HG02759 (cell line): ENCODE data around the gene VPS51.
A peak's percentile ranks its signal among the peaks of the same experiment; 100 is the strongest.
"Not testable (repeated sequence)": the region's sequence is repeated elsewhere in the genome, so short reads cannot be mapped to it uniquely, and the experiment has no call there.

Source experiments
- ATAC-seq: cut with Tn5 transposase; IDR thresholded peaks from one replicate; pipeline ENCODE4 v1.9.1; 2021; ENCODE audit warnings: mild to moderate bottlenecking, moderate library complexity; ENCODE audit not compliant: unreplicated experiment

Gene VPS51

DNA sequence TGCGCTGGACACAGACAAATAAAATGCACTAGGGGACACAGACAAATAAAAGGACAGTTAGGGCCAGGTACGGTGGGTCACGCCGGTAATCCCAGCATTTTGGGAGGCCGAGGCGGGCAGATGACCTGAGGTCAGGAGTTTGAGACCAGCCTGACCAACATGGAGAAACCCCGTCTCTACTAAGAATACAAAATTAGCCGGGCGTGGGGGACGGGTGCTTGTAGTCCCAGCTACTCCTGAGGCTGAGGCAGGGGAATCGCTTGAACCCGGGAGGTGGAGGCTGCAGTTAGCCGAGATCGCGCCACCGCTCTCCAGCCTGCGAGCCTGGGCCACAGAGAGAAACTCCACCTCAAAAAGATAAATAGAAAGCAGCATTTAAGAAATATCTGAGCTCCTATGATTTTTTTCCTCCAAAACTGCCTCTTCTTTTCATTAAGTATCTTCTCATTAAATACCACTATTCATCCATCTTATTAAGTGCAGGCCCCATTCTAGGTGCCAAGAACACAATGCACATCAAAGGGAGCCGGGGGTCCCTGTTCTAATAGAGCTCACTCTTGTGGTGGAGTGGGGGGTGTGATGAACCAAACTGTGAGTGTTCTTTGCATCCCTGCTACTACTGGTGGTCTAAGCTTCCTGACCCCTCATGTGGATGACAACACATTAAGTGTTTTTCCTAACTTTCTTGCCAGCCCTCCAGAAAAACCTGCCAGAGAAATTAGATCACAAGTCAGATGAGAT is 22.3 kb downstream of the VPS51 start:
- ATAC-seq = no peak

DNA sequence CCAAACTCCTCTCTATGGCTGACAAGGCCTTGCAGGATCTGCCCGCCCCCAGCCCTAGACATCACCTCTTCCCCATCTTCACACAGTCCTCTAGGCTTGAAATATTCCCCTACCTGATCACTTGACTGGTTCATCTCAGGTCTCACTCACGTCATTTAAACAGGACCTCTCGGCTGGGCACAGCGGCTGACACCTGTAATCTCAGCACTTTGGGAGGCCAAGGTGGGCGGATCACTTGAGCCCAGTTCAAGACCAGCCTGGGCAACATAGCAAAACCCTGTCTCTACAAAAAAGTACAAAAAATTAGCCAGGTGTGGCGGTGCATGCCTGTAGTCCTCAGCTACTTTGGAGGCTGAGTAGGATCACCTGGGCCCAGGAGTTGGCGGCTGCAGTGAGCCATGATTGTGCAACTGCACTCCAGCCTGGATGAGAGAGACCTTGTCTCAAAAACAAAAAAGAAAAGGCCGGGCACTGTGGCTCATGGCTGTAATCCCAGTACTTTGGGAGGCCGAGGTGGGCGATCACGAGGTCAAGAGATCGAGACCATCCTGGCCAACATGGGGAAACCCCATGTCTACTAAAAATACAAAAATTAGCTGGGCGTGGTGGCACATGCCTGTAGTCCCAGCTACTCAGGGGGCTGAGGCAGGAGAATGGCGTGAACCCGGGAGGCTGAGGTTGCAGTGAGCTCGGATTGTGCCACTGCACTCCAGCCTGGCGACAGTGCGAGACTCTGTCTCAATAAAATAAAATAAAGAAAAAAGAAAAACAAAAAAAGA is 23.1 kb downstream of the VPS51 start:
- not testable (repeated sequence) for ATAC-seq

DNA sequence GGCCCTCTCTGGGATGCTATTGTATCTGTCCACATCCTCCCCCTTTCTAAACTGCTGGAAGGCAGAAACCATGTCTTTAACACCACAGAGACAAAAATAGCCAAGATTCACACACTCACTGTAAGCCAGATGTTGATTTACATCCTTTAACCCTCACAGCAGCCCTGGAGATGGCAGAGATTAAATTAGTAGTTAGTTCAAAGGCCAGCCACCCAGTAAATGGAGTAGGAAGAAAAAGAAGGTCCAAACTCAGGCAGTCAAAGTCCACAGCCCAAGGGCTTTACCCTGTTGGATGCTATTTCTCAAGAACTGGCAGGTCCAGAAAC is 23.6 kb downstream of the VPS51 start:
- ATAC-seq = no peak

DNA sequence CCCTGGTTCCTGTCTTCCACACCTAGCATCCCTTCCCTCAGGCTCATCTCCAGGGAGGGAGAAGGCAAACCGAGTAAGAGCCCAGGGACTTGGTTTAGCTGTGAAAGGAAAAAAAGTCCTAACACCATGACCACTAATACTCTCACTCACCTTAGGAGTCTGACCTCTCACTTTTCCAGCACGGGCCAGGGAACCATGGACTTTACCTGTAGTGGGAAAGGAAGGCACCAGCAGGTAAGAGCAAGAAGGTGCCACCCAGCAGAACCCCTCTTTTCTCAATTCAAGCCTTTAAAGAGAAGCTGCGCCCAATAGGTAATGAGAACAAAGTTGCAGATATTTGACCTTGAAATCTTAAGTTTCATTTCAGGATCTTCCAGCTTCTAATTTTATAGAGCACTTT is 24.8 kb downstream of the VPS51 start:
- no peak for ATAC-seq

DNA sequence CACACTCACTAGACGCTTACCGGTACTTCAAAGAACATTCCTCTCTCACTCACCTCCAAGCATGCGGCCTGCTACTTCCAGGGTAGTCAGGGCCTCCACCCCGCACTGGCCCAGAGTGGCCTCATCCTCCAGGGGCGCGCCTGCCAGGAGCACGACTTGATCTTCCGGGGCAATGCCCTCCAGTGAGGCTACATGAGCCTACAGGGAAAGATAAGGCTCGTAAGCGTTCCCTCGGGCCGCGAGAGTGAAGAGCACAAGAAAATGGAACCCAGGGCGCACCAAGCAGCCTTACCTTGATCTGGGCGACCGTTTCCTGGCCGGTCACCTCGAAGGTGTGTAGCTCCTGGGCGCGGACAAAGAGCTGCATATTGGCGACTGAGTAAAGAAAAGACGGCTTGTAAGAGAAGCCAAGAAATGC is 25.4 kb downstream of the VPS51 start:
- no peak for ATAC-seq

DNA sequence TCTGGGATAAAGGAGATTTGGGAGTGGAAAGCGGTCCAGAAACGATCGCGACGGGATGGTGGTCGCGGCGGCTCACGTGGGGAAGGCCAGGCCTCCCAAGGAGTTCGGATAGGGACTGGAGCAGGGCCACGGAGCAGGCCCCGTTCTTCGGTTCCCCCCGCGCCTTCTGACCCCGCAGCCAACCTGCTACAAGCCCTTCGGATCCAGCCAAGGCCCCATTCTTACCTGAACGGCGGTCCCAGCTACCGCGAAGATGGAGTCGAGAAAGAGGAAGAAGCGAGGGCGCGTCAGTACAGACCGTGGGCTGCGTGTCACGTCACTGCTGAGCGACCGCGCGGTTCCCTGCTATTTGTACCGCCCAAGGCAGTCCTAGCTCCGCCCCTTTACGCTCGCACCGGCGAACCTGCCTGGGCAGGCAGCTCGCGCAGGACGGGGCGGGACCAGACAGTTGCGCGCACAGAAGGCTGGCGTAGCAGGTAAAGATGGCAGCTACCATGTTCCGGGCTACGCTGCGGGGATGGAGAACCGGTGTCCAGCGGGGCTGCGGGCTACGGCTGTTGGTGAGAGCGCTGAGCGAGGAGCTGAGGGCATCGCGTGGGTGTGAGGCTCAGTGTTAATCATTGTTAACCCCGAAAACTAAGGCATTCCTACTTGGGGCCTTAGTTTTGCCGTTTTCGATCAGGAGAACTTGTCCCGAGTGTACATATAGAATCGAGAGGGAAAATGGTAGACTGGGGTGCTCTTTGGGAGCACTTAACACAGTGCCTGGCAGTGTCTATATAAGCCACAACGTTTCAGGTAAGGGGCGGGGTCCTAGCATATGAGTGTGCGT is 26.1 kb downstream of the VPS51 start, which contains the start of the genes FAU and MRPL49:
FAU (minus strand) TSS at position 270 of the 832 bp plus-strand sequence. CDS start 321 bp downstream, outside the sequence.
MRPL49 (plus strand) TSS at position 457 of the 832 bp plus-strand sequence; CDS start at position 483, 26 bp downstream.
- ATAC-seq = peak; percentile 72

DNA sequence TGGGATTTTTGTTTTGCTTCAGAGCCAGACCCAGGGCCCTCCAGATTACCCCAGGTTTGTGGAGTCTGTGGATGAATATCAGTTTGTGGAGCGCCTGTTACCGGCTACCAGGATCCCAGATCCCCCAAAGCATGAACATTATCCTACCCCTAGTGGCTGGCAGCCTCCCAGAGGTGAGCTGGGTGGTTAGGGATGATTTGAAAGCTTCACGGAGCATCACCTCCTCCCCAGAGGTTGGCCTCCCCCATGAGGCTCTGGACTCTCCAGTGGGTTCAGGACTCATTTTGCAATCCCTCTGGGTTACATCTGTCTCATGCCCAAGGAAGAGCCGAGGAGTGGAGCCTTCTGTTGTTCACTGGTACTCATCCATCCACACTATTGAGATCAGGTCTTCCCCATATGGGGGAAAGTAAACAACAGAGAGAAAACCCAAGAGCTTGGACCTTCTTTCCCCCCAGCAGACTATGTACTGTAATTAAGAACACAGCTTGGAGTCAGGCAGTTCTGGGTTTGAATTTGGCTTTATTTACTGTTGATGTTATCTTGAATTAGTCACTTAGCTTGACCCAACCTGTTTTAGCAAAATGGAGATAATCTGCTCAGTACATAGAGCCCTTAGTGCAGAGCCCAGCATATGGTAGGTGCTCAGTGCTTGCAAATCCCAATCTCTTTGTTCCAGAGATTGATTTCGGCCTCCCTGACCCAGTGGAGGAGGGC is 28.6 kb downstream of the VPS51 start:
- no peak for ATAC-seq

DNA sequence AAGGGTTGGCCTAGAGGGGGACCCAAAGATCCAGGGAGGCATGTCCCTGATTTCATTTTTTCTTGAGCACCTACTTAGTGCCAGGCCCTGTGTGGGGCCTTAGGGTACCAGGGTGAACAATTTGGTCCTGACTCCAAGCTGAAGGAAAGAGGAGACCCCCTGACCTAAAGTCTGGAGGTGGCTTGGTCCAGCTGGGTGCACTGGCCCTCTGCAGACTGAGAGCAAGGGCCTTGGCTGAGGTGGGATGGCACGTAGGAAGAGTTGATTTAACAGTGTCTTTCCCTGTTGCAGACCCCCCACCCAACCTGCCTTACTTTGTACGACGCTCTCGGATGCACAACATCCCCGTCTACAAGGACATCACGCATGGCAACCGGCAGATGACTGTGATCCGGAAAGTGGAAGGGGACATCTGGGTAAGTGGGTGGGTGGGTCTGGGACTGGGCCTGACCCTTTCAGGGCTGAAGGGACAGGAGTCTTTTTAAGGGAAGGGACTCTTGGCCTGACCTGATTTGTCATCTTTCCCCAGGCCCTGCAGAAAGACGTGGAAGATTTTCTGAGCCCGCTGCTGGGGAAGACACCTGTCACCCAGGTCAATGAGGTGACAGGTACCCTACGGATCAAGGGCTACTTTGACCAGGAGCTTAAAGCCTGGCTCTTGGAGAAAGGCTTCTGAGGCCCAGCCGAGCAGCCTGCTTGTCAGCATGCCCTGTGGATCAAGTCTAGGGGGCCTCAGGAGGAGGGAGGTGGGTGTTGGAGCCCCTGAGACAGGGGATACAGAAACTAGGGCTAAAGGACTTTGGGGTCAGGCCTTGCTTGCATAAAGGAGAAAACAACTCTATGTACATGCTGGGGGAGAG is 29.4 kb downstream of the VPS51 start:
- no peak for ATAC-seq

DNA sequence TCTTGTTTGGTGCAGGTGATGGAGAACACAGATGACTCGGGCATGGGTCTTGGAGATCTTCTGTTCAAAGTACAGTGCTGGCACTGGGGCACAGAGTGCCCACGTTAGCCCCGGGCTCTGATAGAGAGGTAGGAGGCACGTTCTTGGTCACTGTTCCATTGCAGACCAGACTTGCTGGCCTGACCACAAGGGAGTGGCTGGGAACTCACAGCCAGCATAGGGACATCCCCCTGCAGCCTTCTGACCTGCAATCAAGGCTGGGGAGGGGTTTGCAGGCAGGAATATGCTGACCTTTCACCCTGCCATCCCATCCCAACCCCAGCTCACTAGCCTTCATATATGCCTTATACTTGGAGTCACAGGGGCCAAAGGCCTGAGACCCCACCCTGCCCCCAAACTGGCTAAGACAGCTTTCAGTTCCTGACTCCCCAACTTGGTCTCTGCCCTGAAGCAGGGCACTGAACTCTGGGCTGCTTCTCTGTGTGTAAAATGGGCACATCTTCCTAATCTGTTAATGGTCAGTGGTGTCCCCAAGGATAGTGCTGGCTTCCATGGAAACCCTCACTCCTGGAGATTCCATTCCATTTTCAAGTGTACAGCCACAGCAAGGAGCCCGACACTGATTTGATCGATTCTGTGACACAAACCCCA is 30.7 kb downstream of the VPS51 start:
- ATAC-seq = no peak

DNA sequence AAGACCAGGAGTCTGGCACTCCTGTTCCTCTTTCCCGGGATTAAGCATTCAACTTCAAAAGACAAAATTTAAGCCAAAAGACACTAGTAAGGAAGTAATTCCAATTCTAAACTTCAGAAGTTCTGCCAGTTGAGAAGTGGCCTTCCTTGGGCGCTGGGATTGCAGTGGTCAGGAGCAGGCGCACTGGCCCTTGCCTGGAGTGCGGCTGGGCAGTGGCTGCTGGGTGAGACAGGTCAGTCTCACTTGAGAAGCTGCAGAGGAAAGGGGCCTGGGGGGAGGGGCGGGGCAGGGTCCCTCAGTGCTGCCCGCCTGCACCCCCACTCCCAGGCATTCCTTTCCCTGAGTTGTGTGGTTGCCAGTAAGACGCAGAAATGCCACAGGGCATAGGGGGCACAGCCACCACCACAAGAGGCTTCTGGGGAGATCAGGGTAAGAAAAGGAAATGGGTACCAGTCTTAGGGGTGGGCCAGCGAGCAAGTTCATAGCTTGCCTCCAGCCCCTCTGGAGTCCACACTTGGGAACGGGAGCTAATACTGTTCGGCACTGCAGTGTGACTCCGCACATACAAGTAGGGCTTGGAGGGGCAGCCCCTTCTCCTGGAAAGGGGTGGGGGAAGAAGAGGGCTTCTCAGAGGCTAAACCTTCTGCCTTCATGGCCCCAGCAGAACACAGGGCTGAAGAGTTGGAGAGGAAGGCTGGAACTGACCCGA is 31.6 kb downstream of the VPS51 start:
- ATAC-seq = no peak

DNA sequence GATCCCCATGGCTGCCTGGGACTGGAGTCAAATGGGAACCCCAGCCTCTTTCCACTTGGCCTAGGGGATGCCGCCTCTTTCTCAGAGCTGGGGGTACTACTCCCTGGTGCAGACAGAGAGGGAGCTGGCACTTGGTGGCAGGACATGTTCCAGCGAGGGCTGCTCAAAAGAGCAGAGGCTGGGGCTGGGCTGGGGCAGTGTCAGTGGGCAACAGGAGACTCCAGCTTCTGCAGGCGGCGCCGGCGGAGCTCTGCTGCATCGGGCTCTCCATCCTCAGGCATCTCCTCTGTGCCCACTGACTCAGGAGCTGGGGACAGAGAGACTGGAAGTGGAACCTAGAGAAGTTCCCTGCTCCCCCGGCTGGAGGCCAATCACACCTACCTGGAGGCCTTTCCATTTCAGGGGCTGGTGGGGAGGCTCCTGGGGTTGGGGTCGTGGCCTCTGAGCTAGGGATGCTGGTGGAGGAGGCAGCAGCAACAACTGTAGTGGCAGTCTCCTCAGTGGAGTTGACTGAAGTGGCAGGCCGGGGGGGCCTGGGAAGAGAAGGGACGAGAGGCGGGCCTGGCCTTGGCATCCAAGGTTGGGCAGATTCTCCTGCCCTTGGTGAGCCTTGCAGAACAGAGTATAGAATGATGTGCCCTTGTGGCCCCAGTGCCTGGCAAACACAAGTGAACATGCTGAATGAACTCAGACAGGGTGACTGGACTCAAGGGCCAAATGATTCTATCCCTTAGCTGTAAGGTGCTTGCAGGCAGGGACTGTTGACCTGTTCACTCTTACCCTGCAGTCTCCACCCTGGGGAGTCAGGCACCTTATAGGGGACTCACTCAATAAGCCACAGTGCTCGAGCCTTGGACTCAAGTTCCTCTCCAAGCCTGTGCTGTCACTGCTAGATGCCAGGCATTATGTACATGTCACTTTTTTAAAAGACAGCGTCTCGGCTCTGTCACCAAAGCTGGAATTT is 32.5 kb downstream of the VPS51 start:
- no peak for ATAC-seq

DNA sequence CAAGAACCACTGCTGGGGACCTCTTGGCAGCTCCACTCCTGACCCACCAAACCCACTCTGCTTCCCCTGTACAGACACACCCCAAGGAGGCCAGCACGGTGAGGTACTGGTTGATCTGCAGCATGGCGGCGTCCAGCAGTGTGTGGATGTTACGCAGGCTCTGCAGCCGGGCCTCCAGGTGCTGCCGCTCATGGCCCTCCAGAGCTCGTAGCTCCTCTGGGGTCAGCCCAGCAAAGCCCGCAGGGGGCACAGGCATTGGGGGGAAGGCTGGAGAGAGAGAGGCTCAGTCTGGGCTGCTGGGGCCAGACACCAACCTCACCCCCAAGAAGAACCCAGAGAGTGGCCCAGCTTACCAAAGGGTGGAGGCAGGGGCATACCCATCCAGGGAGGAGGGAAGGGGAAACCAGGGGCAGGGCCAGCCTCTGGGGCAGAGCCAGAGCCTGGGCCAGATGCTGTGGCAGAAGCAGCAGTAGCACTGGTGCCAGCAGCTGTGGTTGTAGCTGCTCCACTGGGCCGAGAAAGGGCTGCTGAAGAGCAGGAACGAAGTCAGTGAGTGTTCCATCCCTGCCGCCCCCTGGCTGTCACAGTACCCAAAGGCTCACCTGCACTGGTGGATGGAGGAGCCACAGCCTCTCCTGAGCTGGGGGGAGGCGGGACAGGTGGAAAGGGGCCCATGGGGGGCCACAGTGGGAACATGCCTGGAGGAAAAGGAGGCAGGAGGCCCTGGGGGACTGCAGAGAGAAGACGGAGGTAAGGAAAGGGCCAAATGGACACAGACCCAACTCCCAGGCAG is 33.8 kb downstream of the VPS51 start:
- no peak for ATAC-seq

DNA sequence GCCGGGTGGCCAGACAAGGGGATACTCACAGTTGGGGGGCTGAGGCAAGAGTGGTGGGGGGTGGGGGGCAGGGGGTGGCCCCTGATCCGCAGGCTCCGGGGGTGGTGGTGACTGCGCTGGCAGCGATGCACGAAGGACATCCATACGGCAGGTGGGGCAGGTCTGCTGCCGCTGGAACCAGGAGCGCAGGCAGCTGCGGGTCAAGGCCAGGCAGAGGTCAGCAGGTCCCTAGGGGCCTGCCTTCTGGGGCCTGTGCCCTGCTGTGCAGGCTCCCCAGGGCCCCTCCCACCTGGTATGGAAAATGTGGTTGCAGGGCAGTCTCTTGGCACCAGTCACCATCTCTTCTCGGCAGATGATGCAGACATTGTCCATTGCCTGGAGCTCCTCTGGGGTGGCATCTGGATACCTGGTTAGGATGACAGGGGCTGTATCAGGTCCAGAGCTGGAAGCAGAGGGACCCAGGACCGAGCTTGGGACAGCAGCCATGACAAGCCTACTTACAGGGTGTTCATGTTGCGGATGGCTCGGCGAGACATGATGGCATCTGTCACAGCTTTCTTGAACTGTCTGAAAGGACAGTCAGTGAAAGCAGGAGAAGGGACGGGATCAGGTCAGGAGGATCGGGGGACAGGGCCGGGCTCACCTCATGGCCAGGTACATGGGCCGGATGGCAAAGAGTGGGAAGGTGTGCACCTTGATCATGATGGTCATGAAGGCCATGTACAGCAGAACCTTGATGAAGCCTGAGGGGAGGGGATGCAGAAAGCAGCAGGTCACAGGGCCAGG is 34.8 kb downstream of the VPS51 start:
- no peak for ATAC-seq

DNA sequence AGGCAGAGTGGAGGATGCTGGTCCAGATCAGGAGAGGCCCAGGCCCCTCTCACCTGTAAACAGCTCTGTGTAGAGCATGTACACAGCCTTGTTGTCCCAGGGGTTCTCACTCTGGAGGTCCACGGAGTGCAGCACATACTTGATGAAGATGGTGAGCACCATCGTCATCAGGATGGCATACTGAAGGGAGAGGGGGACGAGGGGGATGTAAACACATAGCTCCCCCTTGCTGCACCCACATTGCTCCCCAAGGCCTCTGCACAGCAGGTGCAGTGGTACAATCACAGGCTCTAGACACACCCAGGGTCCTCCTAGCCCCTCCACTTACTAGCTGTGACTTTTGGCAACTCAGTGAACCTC is 35.4 kb downstream of the VPS51 start:
- no peak for ATAC-seq

DNA sequence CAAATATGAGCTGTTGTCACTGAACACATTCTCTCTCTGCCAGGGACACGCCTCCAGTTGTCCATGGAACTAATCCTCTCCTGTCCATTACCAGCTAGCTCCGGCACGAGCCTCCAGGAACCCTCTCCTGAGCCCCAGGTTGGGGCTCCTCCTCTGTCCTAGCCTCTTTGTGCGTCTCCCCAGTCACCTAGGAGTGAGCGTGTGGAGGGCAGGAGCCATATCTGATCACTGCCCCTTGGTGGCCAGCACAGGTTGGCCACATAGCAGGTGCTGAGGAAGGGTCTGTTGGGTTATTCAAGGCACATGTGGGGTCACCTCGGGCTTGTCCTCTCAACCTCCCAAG is 35.9 kb downstream of the VPS51 start:
- no peak for ATAC-seq
